Uterus (tissue), 4 donors: Measurements from ENCODE around the gene ZBTB20. TPM values are rescaled to one million over a fixed set of nuclear protein-coding genes. Genes with fewer than 3 reads are reported as not detected.
A peak's percentile ranks its signal among the peaks of the same experiment; 100 is the strongest.

Experiments used
- DNase-seq, 2 donors: peaks; one replicate each; pipeline ENCODE4 v3.0.0-alpha.2; 2019 to 2020
- H3K27ac ChIP-seq, 2 donors: fragments of 200-600 bp; sonication (generic); 1 replicate in 1 of 2; 2 replicates in 1 of 2; pipeline ENCODE4 v1.5.1; 2016 to 2018
- H3K27me3 ChIP-seq, 2 donors: fragments of 200-600 bp; sonication (generic); one replicate each; pipeline ENCODE4 v1.5.1; 2018 to 2019; ENCODE audit warnings: control low read depth in 1 of 2
- H3K36me3 ChIP-seq, 2 donors: fragments of 200-600 bp; sonication (generic); one replicate each; pipeline ENCODE4 v1.5.1; 2019; ENCODE audit warnings: control low read depth in 1 of 2
- H3K4me1 ChIP-seq, 2 donors: fragments of 200-600 bp; sonication (generic); one replicate each; pipeline ENCODE4 v1.5.1; 2018 to 2019; ENCODE audit warnings: control low read depth in 1 of 2
- H3K4me3 ChIP-seq, 2 donors: fragments of 200-600 bp; sonication (generic); 1 replicate in 1 of 2; 2 replicates in 1 of 2; pipeline ENCODE4 v1.5.1; 2018 to 2019; ENCODE audit warnings: mild to moderate bottlenecking in 1 of 2
- H3K9me3 ChIP-seq, 2 donors: fragments of 200-600 bp; sonication (generic); one replicate each; pipeline ENCODE4 v1.5.1; 2019; ENCODE audit warnings: control low read depth in 1 of 2
- POLR2A ChIP-seq, 2 donors: fragments of 450-650 bp; IDR thresholded peaks; one replicate each; pipeline ENCODE4 v1.6.1; 2016; ENCODE audit warnings: antibody characterized with exemption in 2 of 2, mild to moderate bottlenecking in 1 of 2, moderate library complexity in 1 of 2
- intact Hi-C: fragments of 100-400 bp; cut with DNase I; formaldehyde crosslinking; loops from one replicate; pipeline ENCODE4 v1.15.1; 2023; ENCODE audit warnings: low total_unique reads
- total RNA-seq, 4 donors: library from RNA; depleted of rRNA in 3 of 4; stranded (reverse); fragments of >200 nt in 3 of 4; gene quantifications; one replicate each; pipeline versions ENCODE4 v1.1.0 to v1.2.4, GENCODE V29; 2014 to 2023
- TF ChIP-seq, protein P1 (sequence below), 4 experiments: fragments of 200-600 bp in 2 of 4; fragments of 450-650 bp in 2 of 4; sonication (generic) in 2 of 4; IDR thresholded peaks; one replicate each; pipeline ENCODE4 v1.5.1; 2016 to 2019; ENCODE audit warnings: antibody characterized with exemption in 4 of 4, mild to moderate bottlenecking in 2 of 4, moderate library complexity in 1 of 4
- donor health status: DM: yes; HTN: yes; CAD: no.

The ZBTB20 gene
- total RNA-seq, 4 donors from 2014 or later = 35.6 to 157 (median 85.1) TPM

DNA sequence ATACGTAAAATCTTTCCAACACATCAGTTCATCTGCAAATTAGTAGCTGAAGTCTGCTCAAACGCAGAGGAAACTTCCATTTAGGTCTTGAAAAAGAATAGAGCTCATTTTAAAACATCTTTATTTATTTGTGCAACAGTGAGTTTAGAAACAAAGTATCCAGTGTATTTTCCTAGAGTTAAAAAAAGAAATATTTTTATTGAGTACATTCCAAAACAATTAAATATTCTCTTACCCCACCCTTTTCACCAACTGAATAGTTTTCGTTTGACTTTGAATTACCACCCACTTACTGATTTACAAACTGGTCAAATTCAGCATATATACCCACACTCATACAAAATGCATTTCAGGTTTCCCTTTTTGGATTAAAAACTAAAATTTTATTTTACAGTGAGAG lies 104.7 kb downstream of the ZBTB20 start:
- H3K27me3 ChIP-seq = no peaks in the 10 kb centered on the region
- intact Hi-C loops = no loop called here
- H3K4me1 ChIP-seq = no peaks in the 10 kb centered on the region
- H3K9me3 ChIP-seq = no peaks in the 10 kb centered on the region
- H3K4me3 ChIP-seq = no peak overlapping the region
- H3K36me3 ChIP-seq = no peaks in the 10 kb centered on the region
- peak overlapping the region in 1 of 2 donors; percentile 61 for H3K27ac ChIP-seq
- DNase-seq = no peak
- no peak for TF ChIP-seq POLR2A (IDR thresholded peaks at IDR 0.05)

DNA sequence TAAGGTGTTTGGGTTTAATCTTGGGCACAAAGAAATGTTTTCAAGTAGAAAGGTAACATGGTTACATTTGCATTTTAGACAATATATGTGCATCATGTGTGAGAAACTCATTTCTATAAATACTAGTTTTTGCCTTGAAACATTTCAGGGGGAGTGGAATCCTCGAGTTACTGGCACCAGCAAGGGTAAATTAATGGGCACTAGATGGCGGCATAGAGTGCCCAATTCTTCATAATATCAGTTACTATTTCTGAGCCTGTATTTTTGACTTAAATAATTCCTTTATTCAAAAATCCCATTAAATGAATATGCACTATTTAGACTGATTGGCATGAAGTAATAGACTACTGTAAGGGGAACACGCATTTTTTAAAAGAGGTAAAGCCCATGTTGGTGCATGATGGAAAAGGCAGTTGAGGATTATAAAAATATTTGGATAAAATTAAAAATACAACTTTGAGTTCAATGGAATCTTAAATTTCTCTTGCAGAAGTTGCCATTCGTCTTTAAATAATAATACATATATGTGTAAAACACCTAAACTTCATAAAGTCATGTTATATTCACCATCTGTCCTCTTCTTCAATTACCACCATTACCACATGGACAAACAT lies 106.3 kb downstream of the ZBTB20 start:
- Histone ChIP-seq H3K9me3 (no peaks in the 10 kb centered on the region), H3K4me1 (no peaks in the 10 kb centered on the region), H3K27me3 (no peaks in the 10 kb centered on the region), H3K4me3 (no peak overlapping the region), H3K27ac (no peak overlapping the region), H3K36me3 (no peaks in the 10 kb centered on the region)
- TF ChIP-seq, protein P1, sequence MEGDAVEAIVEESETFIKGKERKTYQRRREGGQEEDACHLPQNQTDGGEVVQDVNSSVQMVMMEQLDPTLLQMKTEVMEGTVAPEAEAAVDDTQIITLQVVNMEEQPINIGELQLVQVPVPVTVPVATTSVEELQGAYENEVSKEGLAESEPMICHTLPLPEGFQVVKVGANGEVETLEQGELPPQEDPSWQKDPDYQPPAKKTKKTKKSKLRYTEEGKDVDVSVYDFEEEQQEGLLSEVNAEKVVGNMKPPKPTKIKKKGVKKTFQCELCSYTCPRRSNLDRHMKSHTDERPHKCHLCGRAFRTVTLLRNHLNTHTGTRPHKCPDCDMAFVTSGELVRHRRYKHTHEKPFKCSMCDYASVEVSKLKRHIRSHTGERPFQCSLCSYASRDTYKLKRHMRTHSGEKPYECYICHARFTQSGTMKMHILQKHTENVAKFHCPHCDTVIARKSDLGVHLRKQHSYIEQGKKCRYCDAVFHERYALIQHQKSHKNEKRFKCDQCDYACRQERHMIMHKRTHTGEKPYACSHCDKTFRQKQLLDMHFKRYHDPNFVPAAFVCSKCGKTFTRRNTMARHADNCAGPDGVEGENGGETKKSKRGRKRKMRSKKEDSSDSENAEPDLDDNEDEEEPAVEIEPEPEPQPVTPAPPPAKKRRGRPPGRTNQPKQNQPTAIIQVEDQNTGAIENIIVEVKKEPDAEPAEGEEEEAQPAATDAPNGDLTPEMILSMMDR (IDR thresholded peaks at IDR 0.05) = peak; percentile 25 to 45 (median 35)
- TF ChIP-seq POLR2A (IDR thresholded peaks at IDR 0.05) = no peak
- DNase-seq = peak in 1 of 2 donors; percentile 21
- intact Hi-C loops = no loop called here

DNA sequence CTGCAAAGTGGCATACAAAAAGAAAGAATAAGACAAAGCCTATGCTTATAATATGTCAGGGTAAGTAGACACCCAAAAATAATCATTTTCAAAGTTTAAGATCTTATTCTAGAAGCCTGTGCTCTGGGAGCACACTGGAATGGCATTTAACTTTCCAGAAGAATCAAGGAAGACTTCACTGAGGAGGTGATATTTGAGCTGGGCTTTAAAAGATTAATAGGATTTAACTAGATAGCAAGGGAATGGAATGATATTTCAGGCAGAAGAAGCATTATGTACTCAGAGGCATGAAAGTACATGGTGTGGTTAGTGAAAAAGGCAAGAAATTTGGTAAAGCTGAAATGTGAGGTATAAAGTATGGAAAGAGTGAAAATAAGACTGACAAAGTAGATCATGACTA lies 106.8 kb downstream of the ZBTB20 start:
- TF ChIP-seq POLR2A (IDR thresholded peaks at IDR 0.05) = no peak
- TF ChIP-seq, protein P1 (IDR thresholded peaks at IDR 0.05) = no peak
- Histone ChIP-seq H3K27me3 (no peaks in the 10 kb centered on the region), H3K9me3 (no peaks in the 10 kb centered on the region), H3K4me1 (no peaks in the 10 kb centered on the region), H3K36me3 (no peaks in the 10 kb centered on the region), H3K4me3 (no peak overlapping the region), H3K27ac (no peak overlapping the region)
- DNase-seq = no peak
- intact Hi-C loops = no loop called here

DNA sequence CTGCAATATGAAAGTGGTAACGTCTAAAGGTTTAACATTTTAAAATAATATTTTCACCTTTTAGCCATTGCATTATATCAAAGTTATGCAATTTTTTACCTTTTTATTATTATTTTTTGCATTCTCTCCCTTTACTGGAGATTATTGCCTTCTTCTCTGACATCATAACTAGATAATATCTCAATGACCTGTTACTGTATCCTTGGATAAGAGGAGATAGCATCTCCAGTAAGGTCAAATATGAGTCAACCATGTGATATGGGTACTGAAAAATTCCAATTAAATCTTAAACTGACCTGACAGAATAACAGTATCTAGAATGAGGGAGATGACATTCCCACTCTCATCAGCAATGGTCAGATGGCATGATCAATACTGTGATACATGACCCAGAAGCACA lies 108.3 kb downstream of the ZBTB20 start:
- no peaks in the 10 kb centered on the region for H3K27me3 ChIP-seq
- H3K4me3 ChIP-seq = no peak overlapping the region
- H3K36me3 ChIP-seq = no peaks in the 10 kb centered on the region
- H3K4me1 ChIP-seq = no peaks in the 10 kb centered on the region
- intact Hi-C loops = no loop called here
- H3K27ac ChIP-seq = no peak overlapping the region
- TF ChIP-seq, protein P1 (IDR thresholded peaks at IDR 0.05) = no peak
- TF ChIP-seq POLR2A (IDR thresholded peaks at IDR 0.05) = no peak
- no peak for DNase-seq
- H3K9me3 ChIP-seq = peaks cover 0 to 4% of the 10 kb centered on the region in 2 donors

DNA sequence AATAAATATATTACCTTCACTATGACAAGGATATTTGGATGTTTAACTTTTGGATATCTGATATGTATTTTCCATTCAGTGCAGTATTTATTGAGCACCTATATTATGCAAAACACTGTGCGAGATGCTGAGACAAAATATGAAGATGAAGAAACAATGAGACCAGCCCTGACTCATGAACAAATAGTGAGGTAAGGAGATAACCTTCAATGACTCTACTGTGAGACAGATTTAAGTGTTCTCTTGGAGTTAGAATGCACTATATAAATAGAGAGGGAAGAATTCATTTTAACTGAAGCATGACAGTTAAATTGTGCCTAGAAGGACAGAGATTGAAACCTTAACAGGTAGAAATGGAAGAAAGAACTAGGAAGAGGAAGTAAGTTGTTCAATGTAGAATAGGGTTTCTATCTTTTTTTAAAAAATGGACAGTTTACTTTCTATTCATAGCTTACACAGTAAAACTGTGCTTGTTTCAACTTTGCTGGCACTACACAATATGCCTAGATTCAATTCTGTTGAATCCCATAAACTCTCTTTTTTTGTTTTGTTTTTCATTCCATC lies 124.2 kb downstream of the ZBTB20 start:
- no peak overlapping the region for H3K4me3 ChIP-seq
- H3K27ac ChIP-seq = no peak overlapping the region
- TF ChIP-seq POLR2A (IDR thresholded peaks at IDR 0.05) = no peak
- TF ChIP-seq, protein P1 (IDR thresholded peaks at IDR 0.05) = no peak
- no peaks in the 10 kb centered on the region for H3K36me3 ChIP-seq
- peaks cover 0 to 4% of the 10 kb centered on the region in 2 donors for H3K4me1 ChIP-seq
- H3K27me3 ChIP-seq = no peaks in the 10 kb centered on the region
- intact Hi-C loops = no loop called here
- no peaks in the 10 kb centered on the region for H3K9me3 ChIP-seq
- no peak for DNase-seq
